Activated T-cell treated with anti-CD3 and anti-CD28 coated beads for 4 hours (primary cell): ENCODE measurements around the gene HNRNPUL2.
A peak's percentile ranks its signal among the peaks of the same experiment; 100 is the strongest.

Experiments used
- DNase-seq: peaks from one replicate; pipeline ENCODE4 v3.0.0-alpha.2; 2020

Gene HNRNPUL2

DNA sequence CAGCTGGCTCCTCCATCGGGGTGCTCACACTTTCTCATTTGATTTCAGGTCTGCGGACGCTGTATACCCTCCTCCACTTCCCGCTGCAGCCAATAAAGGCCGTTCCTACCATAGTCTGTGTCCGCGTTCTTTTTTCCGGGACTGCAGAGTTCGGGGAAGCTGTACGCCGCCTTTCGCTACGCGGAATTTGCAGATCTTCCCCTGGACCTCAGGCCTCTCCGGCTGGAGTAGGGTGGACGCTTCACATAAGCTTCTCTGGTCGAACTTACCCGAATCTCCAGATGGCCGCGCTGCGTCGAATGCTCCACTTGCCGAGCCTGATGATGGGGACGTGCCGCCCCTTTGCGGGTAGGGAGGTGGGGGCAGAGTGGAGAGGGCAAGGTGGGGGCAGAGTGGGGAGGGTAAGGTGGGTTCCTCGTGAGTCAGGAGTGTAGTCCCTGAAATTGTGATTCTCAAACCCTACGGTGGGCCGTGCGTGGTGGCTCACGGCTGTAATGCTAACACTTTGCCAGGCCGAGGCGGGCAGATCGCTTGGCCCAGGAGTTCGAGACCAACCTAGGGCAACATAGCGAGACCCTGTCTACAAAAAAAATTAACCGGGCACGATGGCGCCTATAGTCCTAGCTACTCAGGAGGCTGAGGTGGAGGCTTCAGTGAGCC is 61.5 kb downstream of the HNRNPUL2 start:
- peak; percentile 61 for DNase-seq

GRCh38 chr11:62665075-62665598 is 62.1 kb downstream of the HNRNPUL2 start, which contains the start of the genes C11orf98 and CSKMT:
Gene C11orf98 (minus strand): TSS chr11:62665210. CDS start chr11:62665169, 41 bp downstream.
Gene CSKMT (plus strand): TSS chr11:62665312. CDS start chr11:62665880, 568 bp downstream.
- DNase-seq, result peak; percentile 96

DNA sequence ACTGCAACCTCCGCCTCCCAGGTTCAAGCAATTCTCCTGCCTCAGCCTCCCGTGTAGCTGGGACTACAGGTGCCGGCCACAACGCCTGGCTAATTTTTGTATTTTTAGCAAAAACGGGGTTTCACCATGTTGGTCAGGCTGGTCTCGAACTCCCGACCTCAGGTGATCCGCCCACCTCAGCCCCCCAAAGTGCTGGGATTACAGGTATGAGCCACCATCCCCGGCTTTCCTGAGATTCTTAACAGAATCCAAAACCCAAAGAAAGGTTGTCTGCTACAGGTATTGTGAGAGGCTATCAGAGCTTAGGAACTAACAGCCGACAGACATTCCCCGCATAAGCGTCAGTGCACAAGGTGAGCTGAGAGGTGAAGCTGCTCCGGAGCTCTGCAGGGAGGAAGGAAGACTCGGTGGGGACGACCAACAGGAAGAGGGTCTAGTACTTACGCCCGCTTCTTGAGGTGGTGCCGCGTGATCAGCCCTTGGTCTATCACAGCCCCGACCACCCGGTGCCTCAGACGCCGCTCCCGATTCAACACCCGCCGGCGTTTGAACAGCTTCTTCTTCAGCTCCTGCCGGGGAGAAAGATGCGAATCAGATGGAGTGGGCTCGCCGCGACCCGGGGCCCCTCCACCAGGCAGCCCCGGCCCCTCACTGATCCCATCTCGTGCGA is 62.7 kb downstream of the HNRNPUL2 start:
- no peak for DNase-seq
